ENCODE measurements around the gene NDUFB4.

The NDUFB4 gene

GRCh38 chr3:120560304-120561250 is 35.6 kb upstream of the NDUFB4 start:
- Histone ChIP-seq H3K4me1 (ENCODE audit: control insufficient read depth in 1 of 2, insufficient read depth in 2 of 2, low read length in 2 of 2) (peaks cover 16% of the 10 kb centered on the region in 2 donors), H3K9me3 (ENCODE audit: control insufficient read depth in 1 of 2, low read length in 2 of 2) (no peaks in the 10 kb centered on the region), H3K27me3 (ENCODE audit: control insufficient read depth in 1 of 2, insufficient read depth in 2 of 2, low read length in 2 of 2) (no peaks in the 10 kb centered on the region), H3K4me3 (ENCODE audit: low read depth in 1 of 2, low read length in 2 of 2) (no peak overlapping the region), H3K36me3 (ENCODE audit: control insufficient read depth in 1 of 2, insufficient read depth in 2 of 2, low read length in 2 of 2) (no peaks in the 10 kb centered on the region), H3K27ac (ENCODE audit: low read depth, low read length) (no peak overlapping the region), H3K9ac (ENCODE audit: low read depth in 1 of 2, low read length in 2 of 2) (no peak overlapping the region)

GRCh38 chr3:120561251-120562045 is 34.7 kb upstream of the NDUFB4 start:
- no peaks in the 10 kb centered on the region for H3K36me3 ChIP-seq (ENCODE audit: control insufficient read depth in 1 of 2, insufficient read depth in 2 of 2, low read length in 2 of 2)
- H3K9me3 ChIP-seq (ENCODE audit: control insufficient read depth in 1 of 2, low read length in 2 of 2), result no peaks in the 10 kb centered on the region
- no peak overlapping the region for H3K9ac ChIP-seq (ENCODE audit: low read depth in 1 of 2, low read length in 2 of 2)
- H3K4me1 ChIP-seq (ENCODE audit: control insufficient read depth in 1 of 2, insufficient read depth in 2 of 2, low read length in 2 of 2), result peaks cover 7 to 13% of the 10 kb centered on the region in 2 donors
- no peaks in the 10 kb centered on the region for H3K27me3 ChIP-seq (ENCODE audit: control insufficient read depth in 1 of 2, insufficient read depth in 2 of 2, low read length in 2 of 2)
- no peak overlapping the region for H3K4me3 ChIP-seq (ENCODE audit: low read depth in 1 of 2, low read length in 2 of 2)
- no peak overlapping the region for H3K27ac ChIP-seq (ENCODE audit: low read depth, low read length)

- Histone ChIP-seq H3K9me3 (ENCODE audit: control insufficient read depth in 1 of 2, low read length in 2 of 2) (no peaks in the 10 kb centered on the region), H3K4me1 (ENCODE audit: control insufficient read depth in 1 of 2, insufficient read depth in 2 of 2, low read length in 2 of 2) (peaks cover 5 to 21% of the 10 kb centered on the region in 2 donors), H3K4me3 (ENCODE audit: low read depth in 1 of 2, low read length in 2 of 2) (no peak overlapping the region), H3K27ac (ENCODE audit: low read depth, low read length) (no peak overlapping the region), H3K27me3 (ENCODE audit: control insufficient read depth in 1 of 2, insufficient read depth in 2 of 2, low read length in 2 of 2) (no peaks in the 10 kb centered on the region), H3K36me3 (ENCODE audit: control insufficient read depth in 1 of 2, insufficient read depth in 2 of 2, low read length in 2 of 2) (no peaks in the 10 kb centered on the region), H3K9ac (ENCODE audit: low read depth in 1 of 2, low read length in 2 of 2) (no peak overlapping the region)
Observed at GRCh38 chr3:120563356-120564022, 32.6 kb upstream of the NDUFB4 start.

GRCh38 chr3:120566243-120566975 is 29.7 kb upstream of the NDUFB4 start:
- Histone ChIP-seq H3K9me3 (ENCODE audit: control insufficient read depth in 1 of 2, low read length in 2 of 2) (no peaks in the 10 kb centered on the region), H3K27me3 (ENCODE audit: control insufficient read depth in 1 of 2, insufficient read depth in 2 of 2, low read length in 2 of 2) (no peaks in the 10 kb centered on the region), H3K27ac (ENCODE audit: low read depth, low read length) (no peak overlapping the region), H3K36me3 (ENCODE audit: control insufficient read depth in 1 of 2, insufficient read depth in 2 of 2, low read length in 2 of 2) (no peaks in the 10 kb centered on the region), H3K4me1 (ENCODE audit: control insufficient read depth in 1 of 2, insufficient read depth in 2 of 2, low read length in 2 of 2) (peaks cover 0 to 14% of the 10 kb centered on the region in 2 donors), H3K4me3 (ENCODE audit: low read depth in 1 of 2, low read length in 2 of 2) (no peak overlapping the region), H3K9ac (ENCODE audit: low read depth in 1 of 2, low read length in 2 of 2) (no peak overlapping the region)

- no peak overlapping the region for H3K27ac ChIP-seq (ENCODE audit: low read depth, low read length)
- no peaks in the 10 kb centered on the region for H3K9me3 ChIP-seq (ENCODE audit: control insufficient read depth in 1 of 2, low read length in 2 of 2)
- H3K4me3 ChIP-seq (ENCODE audit: low read depth in 1 of 2, low read length in 2 of 2), result no peak overlapping the region
- H3K27me3 ChIP-seq (ENCODE audit: control insufficient read depth in 1 of 2, insufficient read depth in 2 of 2, low read length in 2 of 2), result no peaks in the 10 kb centered on the region
- H3K4me1 ChIP-seq (ENCODE audit: control insufficient read depth in 1 of 2, insufficient read depth in 2 of 2, low read length in 2 of 2), result peaks cover 0 to 14% of the 10 kb centered on the region in 2 donors
- H3K36me3 ChIP-seq (ENCODE audit: control insufficient read depth in 1 of 2, insufficient read depth in 2 of 2, low read length in 2 of 2), result no peaks in the 10 kb centered on the region
- H3K9ac ChIP-seq (ENCODE audit: low read depth in 1 of 2, low read length in 2 of 2), result peak overlapping the region in 1 of 2 donors; percentile 18
Observed at GRCh38 chr3:120567370-120568201, 28.6 kb upstream of the NDUFB4 start.

- H3K4me1 ChIP-seq (ENCODE audit: control insufficient read depth in 1 of 2, insufficient read depth in 2 of 2, low read length in 2 of 2), result peaks cover 0 to 14% of the 10 kb centered on the region in 2 donors
- no peaks in the 10 kb centered on the region for H3K27me3 ChIP-seq (ENCODE audit: control insufficient read depth in 1 of 2, insufficient read depth in 2 of 2, low read length in 2 of 2)
- no peak overlapping the region for H3K27ac ChIP-seq (ENCODE audit: low read depth, low read length)
- H3K36me3 ChIP-seq (ENCODE audit: control insufficient read depth in 1 of 2, insufficient read depth in 2 of 2, low read length in 2 of 2), result no peaks in the 10 kb centered on the region
- no peak overlapping the region for H3K9ac ChIP-seq (ENCODE audit: low read depth in 1 of 2, low read length in 2 of 2)
- H3K4me3 ChIP-seq (ENCODE audit: low read depth in 1 of 2, low read length in 2 of 2), result no peak overlapping the region
- H3K9me3 ChIP-seq (ENCODE audit: control insufficient read depth in 1 of 2, low read length in 2 of 2), result no peaks in the 10 kb centered on the region
Observed at GRCh38 chr3:120568202-120568531, 28.0 kb upstream of the NDUFB4 start.

GRCh38 chr3:120568598-120568997 is 27.5 kb upstream of the NDUFB4 start:
- no peaks in the 10 kb centered on the region for H3K27me3 ChIP-seq (ENCODE audit: control insufficient read depth in 1 of 2, insufficient read depth in 2 of 2, low read length in 2 of 2)
- H3K4me3 ChIP-seq (ENCODE audit: low read depth in 1 of 2, low read length in 2 of 2), result no peak overlapping the region
- H3K9ac ChIP-seq (ENCODE audit: low read depth in 1 of 2, low read length in 2 of 2), result no peak overlapping the region
- peaks cover 0 to 14% of the 10 kb centered on the region in 2 donors for H3K4me1 ChIP-seq (ENCODE audit: control insufficient read depth in 1 of 2, insufficient read depth in 2 of 2, low read length in 2 of 2)
- no peaks in the 10 kb centered on the region for H3K36me3 ChIP-seq (ENCODE audit: control insufficient read depth in 1 of 2, insufficient read depth in 2 of 2, low read length in 2 of 2)
- H3K27ac ChIP-seq (ENCODE audit: low read depth, low read length), result no peak overlapping the region
- H3K9me3 ChIP-seq (ENCODE audit: control insufficient read depth in 1 of 2, low read length in 2 of 2), result no peaks in the 10 kb centered on the region

GRCh38 chr3:120569222-120570057 is 26.7 kb upstream of the NDUFB4 start:
- Histone ChIP-seq H3K36me3 (ENCODE audit: control insufficient read depth in 1 of 2, insufficient read depth in 2 of 2, low read length in 2 of 2) (no peaks in the 10 kb centered on the region), H3K4me3 (ENCODE audit: low read depth in 1 of 2, low read length in 2 of 2) (no peak overlapping the region), H3K27ac (ENCODE audit: low read depth, low read length) (no peak overlapping the region), H3K4me1 (ENCODE audit: control insufficient read depth in 1 of 2, insufficient read depth in 2 of 2, low read length in 2 of 2) (peaks cover 0 to 14% of the 10 kb centered on the region in 2 donors), H3K27me3 (ENCODE audit: control insufficient read depth in 1 of 2, insufficient read depth in 2 of 2, low read length in 2 of 2) (no peaks in the 10 kb centered on the region), H3K9me3 (ENCODE audit: control insufficient read depth in 1 of 2, low read length in 2 of 2) (no peaks in the 10 kb centered on the region), H3K9ac (ENCODE audit: low read depth in 1 of 2, low read length in 2 of 2) (no peak overlapping the region)

Data from duodenal mucosa (tissue), 2 donors.